Esophagus (tissue), 2 donors: ENCODE data around the gene AGK. TPM values are rescaled to one million over a fixed set of nuclear protein-coding genes. Genes with fewer than 3 reads are reported as not detected.
"Not testable (repeated sequence)": the region's sequence is repeated elsewhere in the genome, so short reads cannot be mapped to it uniquely, and the experiment has no call there.

ENCODE experiments used
- H3K27ac ChIP-seq, 2 donors: one replicate each; pipeline ENCODE4 v1.5.1; 2013; ENCODE audit warnings: low read depth in 2 of 2, mild to moderate bottlenecking in 2 of 2, inconsistent platforms in 1 of 2, low read length in 1 of 2, moderate library complexity in 1 of 2
- H3K27me3 ChIP-seq, 2 donors: one replicate each; pipeline ENCODE4 v1.6.1; 2013; ENCODE audit warnings: low read length in 2 of 2, control low read depth in 1 of 2, mild to moderate bottlenecking in 1 of 2; ENCODE audit not compliant: insufficient read depth in 2 of 2, control insufficient read depth in 1 of 2
- H3K36me3 ChIP-seq, 2 donors: one replicate each; pipeline ENCODE4 v1.6.1; 2013; ENCODE audit warnings: low read length in 1 of 2; ENCODE audit not compliant: control insufficient read depth in 2 of 2, insufficient read depth in 2 of 2
- H3K4me1 ChIP-seq, 2 donors: one replicate each; pipeline ENCODE4 v1.6.1; 2013; ENCODE audit warnings: low read length in 1 of 2; ENCODE audit not compliant: control insufficient read depth in 2 of 2, insufficient read depth in 2 of 2
- H3K4me3 ChIP-seq, 2 donors: one replicate each; pipeline ENCODE4 v1.5.1; 2013; ENCODE audit warnings: low read length in 2 of 2, mild to moderate bottlenecking in 2 of 2, low read depth in 1 of 2, moderate library complexity in 1 of 2
- H3K9me3 ChIP-seq, 2 donors: one replicate each; pipeline ENCODE4 v1.6.1; 2013; ENCODE audit warnings: mild to moderate bottlenecking in 2 of 2, low read depth in 1 of 2, low read length in 1 of 2, moderate library complexity in 1 of 2; ENCODE audit not compliant: control insufficient read depth in 2 of 2, insufficient read depth in 1 of 2
- WGBS, 2 donors: extraction: QIAGEN DNeasy Blood & Tissue Kit; methylation state at CpG; one replicate each; pipeline ENCODE4 v1.1.7; 2013; 5-methylcytosine and 5-hydroxymethylcytosine counted together
- polyA plus RNA-seq, 2 donors: library from polyadenylated mRNA; stranded (reverse); fragments of 200-250 nt; gene quantifications; one replicate each; pipeline ENCODE4 v1.2.3, GENCODE V29; 2013
- donor health status: healthy with polysubstance abuse.
- donor health status: Bipolar disorder and iron deficiency.

Gene AGK
- polyA plus RNA-seq, 2 donors: 11.1 to 12.1 TPM

DNA sequence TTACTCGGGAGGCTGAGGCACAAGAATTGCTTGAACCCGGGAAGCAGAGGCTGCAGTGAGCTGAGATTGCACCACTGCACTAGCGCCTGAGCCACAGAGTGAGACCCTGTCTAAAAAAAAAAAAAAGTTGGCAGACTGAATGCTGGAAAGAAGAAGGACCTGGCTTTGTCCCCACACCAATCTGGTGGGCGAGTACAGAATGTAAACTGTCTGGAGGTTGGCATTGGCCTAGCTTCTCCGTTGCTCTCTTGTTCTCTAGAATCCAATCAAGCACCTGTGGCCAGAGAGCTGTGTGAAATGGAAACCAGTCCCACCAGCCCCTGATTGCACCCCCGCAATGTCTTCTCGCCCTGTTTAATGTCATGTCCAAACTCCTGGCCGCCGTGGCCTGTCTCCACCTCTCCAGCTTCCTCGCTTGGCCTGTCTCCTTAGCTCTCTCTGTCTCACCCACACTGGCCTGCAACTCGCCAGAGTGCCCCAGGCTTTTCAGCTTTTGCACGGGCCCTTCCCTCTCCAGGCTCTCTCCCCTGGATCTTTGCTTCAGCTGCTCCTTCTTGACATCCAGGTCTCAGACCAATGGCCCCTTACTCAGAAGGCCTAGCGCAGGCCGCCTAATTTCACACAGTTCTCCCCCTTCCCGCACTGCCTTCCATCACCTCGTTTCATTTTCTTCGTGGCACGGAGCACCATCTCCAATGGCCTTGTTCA, 670 bp upstream of the AGK start:
- WGBS, 2 donors: 40 to 47% methylated on average over 18 of the region's 18 CpGs
- no peaks in the 10 kb centered on the region for H3K36me3 ChIP-seq
- peak overlapping the region in 1 of 2 donors; percentile 13 for H3K27ac ChIP-seq
- no peaks in the 10 kb centered on the region for H3K27me3 ChIP-seq
- H3K4me1 ChIP-seq: peaks cover 0 to 5% of the 10 kb centered on the region in 2 donors
- H3K9me3 ChIP-seq: no peaks in the 10 kb centered on the region
- H3K4me3 ChIP-seq: peak overlapping the region; percentile 76 to 89

DNA sequence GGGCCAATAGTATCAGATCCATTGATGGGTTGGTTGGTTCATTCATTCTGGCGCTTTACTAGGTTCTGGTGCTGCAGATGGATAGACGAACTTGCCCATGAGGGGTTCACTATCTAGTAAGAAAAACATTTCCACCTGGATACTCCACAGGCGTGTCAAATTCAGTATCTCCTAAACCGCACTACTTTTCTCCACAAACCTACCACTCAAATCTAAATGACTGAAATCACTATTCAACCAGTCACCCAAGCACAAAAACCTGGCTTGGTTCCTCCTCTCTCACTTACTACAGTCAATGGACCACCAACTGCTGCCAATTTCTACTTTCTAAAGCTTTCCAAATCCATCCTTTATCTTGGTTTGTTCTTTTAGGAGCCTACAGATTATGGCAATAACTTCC, 572 bp downstream of the AGK start:
- WGBS, 2 donors: 8 to 11% methylated on average over 4 of the region's 4 CpGs
- Histone ChIP-seq H3K4me1 (peaks cover 0 to 5% of the 10 kb centered on the region in 2 donors), H3K4me3 (peak overlapping the region; percentile 76 to 89), H3K36me3 (no peaks in the 10 kb centered on the region), H3K9me3 (no peaks in the 10 kb centered on the region), H3K27ac (peak overlapping the region in 1 of 2 donors; percentile 56), H3K27me3 (no peaks in the 10 kb centered on the region)

DNA sequence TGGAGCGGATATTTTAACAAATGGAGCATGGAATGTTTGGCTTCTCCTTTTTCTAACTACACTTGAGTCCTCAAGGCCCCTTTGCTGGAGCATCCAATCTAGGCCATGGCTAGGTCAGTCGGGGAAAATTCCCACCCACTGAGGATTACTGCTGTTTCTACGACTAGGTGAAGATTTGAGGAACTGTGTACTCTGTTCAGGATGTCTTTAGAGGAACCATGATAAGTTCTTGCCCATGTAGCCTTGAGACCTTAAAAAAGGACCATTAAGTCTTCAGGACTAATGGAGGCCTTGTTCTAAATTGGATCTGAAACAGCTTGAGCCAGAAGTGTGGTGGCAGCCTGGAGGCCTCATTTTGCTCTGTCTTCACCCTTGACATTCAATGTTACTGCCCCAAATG, 6.2 kb downstream of the AGK start:
- no peak overlapping the region for H3K27ac ChIP-seq
- WGBS, 2 donors: 87 to 96% methylated on average over 3 of the region's 3 CpGs
- H3K4me1 ChIP-seq: no peaks in the 10 kb centered on the region

DNA sequence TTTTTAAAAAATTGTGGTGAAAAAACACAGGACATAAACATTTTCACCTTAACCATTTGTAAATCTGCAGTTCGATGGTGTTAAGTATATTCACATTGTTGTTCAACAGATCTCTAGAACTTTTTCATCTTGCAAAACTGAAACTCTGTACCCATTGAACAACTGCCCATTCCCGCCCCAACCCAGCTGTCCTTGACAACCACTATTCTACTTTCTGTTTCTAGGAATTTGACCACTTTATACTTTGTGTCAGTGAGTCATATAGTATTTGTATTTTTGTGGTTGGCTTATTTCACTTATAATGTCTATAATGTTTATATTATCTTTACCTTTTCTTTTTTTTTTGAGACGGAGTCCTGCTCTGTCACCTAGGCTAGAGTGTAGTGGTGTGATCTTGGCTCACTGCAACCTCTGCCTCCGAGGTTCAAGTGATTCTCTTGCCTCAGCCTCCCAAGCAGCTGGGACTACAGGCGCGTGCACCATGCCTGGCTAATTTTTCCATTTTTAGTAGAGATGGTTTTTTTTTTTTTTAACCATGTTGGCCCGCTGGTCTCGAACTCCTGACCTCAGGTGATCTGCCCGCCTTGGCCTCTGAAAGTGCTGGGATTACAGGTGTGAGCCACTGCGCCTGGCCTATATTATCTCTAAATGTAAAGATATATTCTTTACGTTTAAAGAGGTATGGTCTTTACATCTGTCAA, 6.8 kb downstream of the AGK start:
- not testable (repeated sequence) for H3K9me3 ChIP-seq, H3K27me3 ChIP-seq, H3K27ac ChIP-seq, H3K4me1 ChIP-seq, H3K4me3 ChIP-seq, H3K36me3 ChIP-seq
- 83 to 88% methylated on average over 11 of the region's 11 CpGs for WGBS, 2 donors

More for the DNA sequence above, 6.2 kb downstream of the AGK start:
- Histone ChIP-seq H3K9me3 (no peaks in the 10 kb centered on the region), H3K4me3 (no peak overlapping the region), H3K36me3 (no peaks in the 10 kb centered on the region), H3K27me3 (no peaks in the 10 kb centered on the region)

DNA sequence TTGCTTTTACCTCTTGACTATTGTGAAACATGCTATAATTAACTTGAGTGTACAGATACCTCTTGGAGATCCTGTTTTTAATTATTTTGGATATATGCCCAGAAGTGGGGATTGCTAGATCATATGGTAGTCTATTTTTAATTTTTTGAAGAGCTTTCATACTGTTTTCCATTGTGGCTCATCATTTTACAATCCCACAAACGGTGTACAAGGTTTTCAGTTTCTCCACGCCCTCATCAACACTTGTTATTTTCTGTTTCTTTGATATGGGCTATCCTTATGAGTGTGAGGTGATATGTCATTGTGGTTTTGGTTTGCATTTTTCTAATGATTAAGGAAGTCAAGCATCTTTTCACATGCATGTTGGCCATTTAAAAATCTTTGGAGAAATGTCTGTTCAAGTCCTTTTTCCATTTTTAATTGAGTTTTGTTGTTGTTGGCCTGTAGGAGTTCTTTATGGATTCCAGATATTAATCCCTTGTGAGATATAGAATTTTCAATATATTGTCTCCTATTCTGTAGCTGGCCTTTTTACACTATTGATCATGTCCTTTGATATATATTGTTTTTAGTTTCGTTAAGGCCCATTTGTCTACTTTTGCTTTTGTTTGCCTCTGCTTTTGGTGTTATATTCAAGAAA, 7.5 kb downstream of the AGK start:
- H3K9me3 ChIP-seq: no peaks in the 10 kb centered on the region
- no peaks in the 10 kb centered on the region for H3K4me1 ChIP-seq
- no peaks in the 10 kb centered on the region for H3K27me3 ChIP-seq
- 73 to 76% methylated on average over 3 of the region's 3 CpGs for WGBS, 2 donors
- no peak overlapping the region for H3K4me3 ChIP-seq
- H3K27ac ChIP-seq: no peak overlapping the region
- H3K36me3 ChIP-seq: no peaks in the 10 kb centered on the region

DNA sequence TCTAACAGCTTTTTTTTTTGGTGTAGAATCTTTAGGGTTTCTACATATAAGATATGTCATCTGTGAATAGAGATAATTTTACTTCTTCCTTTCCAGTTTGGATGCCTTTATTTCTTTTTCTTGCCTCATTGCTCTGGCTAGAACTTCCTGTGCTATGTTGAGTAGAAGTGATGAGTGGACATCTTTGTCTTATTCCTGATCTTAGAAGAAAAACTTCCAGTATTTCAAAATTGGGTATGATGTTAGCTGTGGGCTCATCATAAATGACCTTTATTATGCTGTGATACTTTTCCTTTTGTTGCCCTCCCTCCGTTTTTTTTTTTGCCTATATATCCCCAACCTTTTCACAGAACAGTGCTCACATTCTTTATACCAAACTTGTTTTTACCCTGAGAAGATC, 8.8 kb downstream of the AGK start:
- Histone ChIP-seq H3K27ac (no peak overlapping the region), H3K27me3 (no peaks in the 10 kb centered on the region), H3K36me3 (no peaks in the 10 kb centered on the region), H3K4me3 (no peak overlapping the region), H3K4me1 (no peaks in the 10 kb centered on the region), H3K9me3 (no peaks in the 10 kb centered on the region)
- 88 to 92% methylated on average over 1 of the region's 1 CpG for WGBS, 2 donors

DNA sequence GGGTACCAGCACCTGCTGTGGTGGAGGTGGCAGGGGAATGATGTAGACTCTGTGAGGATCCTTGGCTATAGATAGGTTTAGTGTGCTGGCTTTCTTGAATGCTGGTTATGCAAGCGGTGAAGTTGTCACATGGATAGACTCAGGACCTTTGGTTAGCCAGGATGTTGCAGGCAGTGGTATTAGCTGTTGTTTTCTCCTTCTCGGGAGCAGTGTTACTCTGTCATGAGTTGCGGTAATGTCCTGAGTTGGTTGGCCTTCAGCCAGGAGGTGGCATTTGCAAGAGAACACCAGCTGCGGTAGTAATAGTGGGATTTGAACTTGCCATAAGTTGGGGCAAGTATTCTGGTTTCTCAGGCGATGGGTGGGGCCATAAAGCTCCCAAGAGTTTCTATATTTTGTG, 10.8 kb downstream of the AGK start:
- H3K27ac ChIP-seq: no peak overlapping the region
- H3K9me3 ChIP-seq: no peaks in the 10 kb centered on the region
- H3K4me1 ChIP-seq: no peaks in the 10 kb centered on the region
- no peak overlapping the region for H3K4me3 ChIP-seq
- H3K36me3 ChIP-seq: peaks cover 0 to 3% of the 10 kb centered on the region in 2 donors
- WGBS, 2 donors: 90 to 94% methylated on average over 5 of the region's 5 CpGs
- no peaks in the 10 kb centered on the region for H3K27me3 ChIP-seq

DNA sequence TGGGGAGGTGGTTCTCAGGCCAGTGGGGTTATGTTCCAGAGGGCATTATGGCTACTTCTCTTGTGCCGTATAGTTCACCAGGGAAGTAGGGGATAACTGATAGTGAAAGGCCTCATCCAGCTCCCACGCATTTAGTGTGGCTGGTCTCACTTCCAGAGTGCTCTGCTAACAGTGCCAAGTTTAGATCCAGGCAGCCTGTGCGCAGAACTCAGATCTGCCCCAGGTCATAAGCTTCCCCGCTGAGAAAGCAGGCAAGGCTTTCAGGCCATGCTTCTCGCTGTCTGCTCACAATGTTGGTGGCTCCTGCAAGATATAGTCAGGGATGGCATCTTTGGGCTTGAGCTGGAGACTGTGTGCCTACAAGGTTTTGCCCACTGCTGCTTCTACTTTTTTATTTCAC, 11.3 kb downstream of the AGK start:
- Histone ChIP-seq H3K4me3 (no peak overlapping the region), H3K4me1 (no peaks in the 10 kb centered on the region), H3K36me3 (peaks cover 0 to 6% of the 10 kb centered on the region in 2 donors), H3K27me3 (no peaks in the 10 kb centered on the region), H3K27ac (no peak overlapping the region), H3K9me3 (no peaks in the 10 kb centered on the region)
- 96 to 97% methylated on average over 5 of the region's 5 CpGs for WGBS, 2 donors

DNA sequence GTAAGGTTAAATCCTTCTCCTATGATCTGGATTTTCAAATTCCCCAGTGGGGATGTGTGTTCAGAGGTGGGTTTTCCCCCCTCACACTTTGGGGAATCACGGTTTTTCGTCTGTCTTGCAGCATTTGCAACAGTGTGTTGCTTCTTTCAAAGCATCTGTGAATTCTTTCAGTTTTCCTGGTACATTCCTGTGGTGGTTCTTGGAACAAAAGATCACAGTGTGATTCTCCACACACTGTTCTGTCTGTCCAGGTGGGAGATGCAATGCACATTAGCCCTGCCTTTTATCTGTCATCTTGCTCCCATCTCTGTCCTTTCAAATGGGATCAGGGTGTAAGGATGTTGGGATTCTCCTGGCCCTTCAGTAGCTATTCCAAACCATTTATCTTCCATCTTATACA, 11.8 kb downstream of the AGK start:
- WGBS, 2 donors: 85 to 86% methylated on average over 2 of the region's 2 CpGs
- no peak overlapping the region for H3K4me3 ChIP-seq
- no peak overlapping the region for H3K27ac ChIP-seq
- H3K36me3 ChIP-seq: peaks cover 0 to 6% of the 10 kb centered on the region in 2 donors
- H3K4me1 ChIP-seq: no peaks in the 10 kb centered on the region
- no peaks in the 10 kb centered on the region for H3K27me3 ChIP-seq
- H3K9me3 ChIP-seq: no peaks in the 10 kb centered on the region
